GM19397 (cell line): ENCODE measurements around the gene SRA1.

Experiments used
- ATAC-seq: cut with Tn5 transposase; IDR thresholded peaks from one replicate; pipeline ENCODE4 v1.9.1; 2021; ENCODE audit warnings: mild to moderate bottlenecking, moderate library complexity; ENCODE audit not compliant: unreplicated experiment

Gene SRA1

GRCh38 chr5:140551872-140552271 lies 5.4 kb downstream of the SRA1 start:
- ATAC-seq: no peak

- no peak for ATAC-seq
These were observed 6.9 kb downstream of the SRA1 start for GRCh38 chr5:140550147-140551079.

- no peak for ATAC-seq
These were observed 7.8 kb downstream of the SRA1 start for GRCh38 chr5:140549237-140550144.

- ATAC-seq: no peak
These were observed 8.5 kb downstream of the SRA1 start for GRCh38 chr5:140548791-140549190.

GRCh38 chr5:140548300-140548688 lies 9.0 kb downstream of the SRA1 start:
- ATAC-seq: no peak

GRCh38 chr5:140547508-140548299 lies 9.6 kb downstream of the SRA1 start, which contains the start of gene EIF4EBP3:
EIF4EBP3 (plus strand) TSS chr5:140547662; CDS start chr5:140547738, 76 bp downstream.
- ATAC-seq: peak; percentile 100

- no peak for ATAC-seq
These were observed 10.3 kb downstream of the SRA1 start for GRCh38 chr5:140546851-140547507.

- ATAC-seq: no peak
These were observed 11.7 kb downstream of the SRA1 start for GRCh38 chr5:140545606-140546005.

GRCh38 chr5:140544986-140545385 lies 12.3 kb downstream of the SRA1 start:
- ATAC-seq: no peak

- ATAC-seq: no peak
These were observed 14.3 kb downstream of the SRA1 start for GRCh38 chr5:140542972-140543371.

- ATAC-seq: no peak
These were observed 17.0 kb downstream of the SRA1 start for GRCh38 chr5:140540227-140540626.

- no peak for ATAC-seq
These were observed 33.3 kb downstream of the SRA1 start for GRCh38 chr5:140524003-140524402.

- no peak for ATAC-seq
These were observed 44.1 kb downstream of the SRA1 start for GRCh38 chr5:140513124-140513523.

GRCh38 chr5:140509898-140510297 lies 47.4 kb downstream of the SRA1 start:
- no peak for ATAC-seq

GRCh38 chr5:140502834-140503233 lies 54.4 kb downstream of the SRA1 start:
- no peak for ATAC-seq
